Neural cell (in vitro differentiated cells): Measurements from ENCODE around the gene GMPR. TPM values are rescaled to one million over a fixed set of nuclear protein-coding genes. Genes with fewer than 3 reads are reported as not detected.

Source experiments
- H2AFZ ChIP-seq: fragments of 200-600, 300-800 bp; sonication (generic), shearing (Covaris generic); 2 replicates; pipeline ENCODE4 v1.6.0; 2014; ENCODE audit warnings: low read depth, mild to moderate bottlenecking, antibody characterized with exemption, low read length, moderate library complexity
- H3F3A ChIP-seq: fragments of 200-600 bp; shearing (Covaris generic); 2 replicates; pipeline ENCODE4 v1.6.1; 2016; ENCODE audit warnings: mild to moderate bottlenecking, moderate library complexity, mixed read lengths, antibody characterized with exemption, low read length; ENCODE audit not compliant: insufficient read depth, poor library complexity, severe bottlenecking
- H3K27ac ChIP-seq: fragments of 200-600, 300-800 bp; sonication (generic), shearing (Covaris generic); 2 replicates; pipeline ENCODE4 v1.5.1; 2014; ENCODE audit warnings: mild to moderate bottlenecking, low read length, moderate library complexity
- H3K27me3 ChIP-seq: fragments of 300-800, 200-600 bp; sonication (generic), shearing (Covaris generic); 2 replicates; pipeline ENCODE4 v1.6.0; 2014; ENCODE audit warnings: mild to moderate bottlenecking, low read depth, low read length, moderate library complexity; ENCODE audit not compliant: insufficient read depth
- H3K36me3 ChIP-seq: fragments of 300-800, 200-600 bp; sonication (generic), shearing (Covaris generic); 2 replicates; pipeline ENCODE4 v1.5.1; 2014; ENCODE audit warnings: mild to moderate bottlenecking, antibody characterized with exemption, low read length, moderate library complexity; ENCODE audit not compliant: insufficient read depth
- H3K4me2 ChIP-seq: fragments of 300-800, 200-600 bp; sonication (generic), shearing (Covaris generic); 2 replicates; pipeline ENCODE4 v1.6.0; 2014; ENCODE audit warnings: mild to moderate bottlenecking, low read length
- H3K4me3 ChIP-seq: fragments of 300-800, 200-600 bp; sonication (generic), shearing (Covaris generic); 2 replicates; pipeline ENCODE4 v1.5.1; 2014; ENCODE audit warnings: mild to moderate bottlenecking, low read length, moderate library complexity
- H3K79me2 ChIP-seq: fragments of 200-600 bp; shearing (Covaris generic); replicated peaks from 2 replicates; pipeline ENCODE4 v1.6.0; 2014; ENCODE audit warnings: mild to moderate bottlenecking, low read length, moderate library complexity; ENCODE audit not compliant: insufficient read depth
- H3K9ac ChIP-seq: fragments of 300-800, 200-600 bp; sonication (generic), shearing (Covaris generic); 2 replicates; pipeline ENCODE4 v1.6.1; 2016; ENCODE audit warnings: mild to moderate bottlenecking, low read length, mixed read lengths
- H3K9me2 ChIP-seq: fragments of 200-600 bp; shearing (Covaris generic); 2 replicates; pipeline ENCODE4 v1.6.1; 2016; ENCODE audit warnings: mild to moderate bottlenecking, low read length, mixed read lengths; ENCODE audit not compliant: insufficient read depth
- H3K9me3 ChIP-seq: fragments of 200-600, 300-800 bp; sonication (generic), shearing (Covaris generic); 2 replicates; pipeline ENCODE4 v1.6.1; 2016; ENCODE audit warnings: mild to moderate bottlenecking, mixed run types, low read length, moderate library complexity, mixed read lengths
- H4K20me1 ChIP-seq: fragments of 200-600 bp; shearing (Covaris generic); 2 replicates; pipeline ENCODE4 v1.6.1; 2016; ENCODE audit warnings: mild to moderate bottlenecking, mixed run types; ENCODE audit not compliant: insufficient read depth
- CTCF ChIP-seq: fragments of 450-650 bp; IDR thresholded peaks from 2 replicates; pipeline ENCODE4 v1.5.1; 2014; ENCODE audit warnings: antibody characterized with exemption, mild to moderate bottlenecking, moderate library complexity; ENCODE audit not compliant: poor library complexity, severe bottlenecking
- EP300 ChIP-seq: fragments of 450-650 bp; conservative IDR thresholded peaks from 2 replicates; pipeline ENCODE4 v1.6.1; 2014; ENCODE audit warnings: antibody characterized with exemption, mild to moderate bottlenecking, moderate library complexity; ENCODE audit not compliant: poor library complexity, severe bottlenecking
- EZH2 ChIP-seq: fragments of 200-600, 300-800 bp; shearing (Covaris generic), sonication (generic); IDR thresholded peaks from 2 replicates; pipeline ENCODE4 v1.6.1; 2014; ENCODE audit warnings: antibody characterized with exemption, low read length, borderline replicate concordance, mild to moderate bottlenecking; ENCODE audit not compliant: insufficient read depth, poor library complexity, severe bottlenecking
- MXI1 ChIP-seq: fragments of 450-650 bp; conservative IDR thresholded peaks from 2 replicates; pipeline ENCODE4 v1.6.1; 2014; ENCODE audit warnings: antibody characterized with exemption, mild to moderate bottlenecking; ENCODE audit not compliant: poor library complexity, severe bottlenecking
- POLR2AphosphoS5 ChIP-seq: IDR thresholded peaks from 2 replicates; pipeline ENCODE4 v1.6.1; 2012
- RAD21 ChIP-seq: fragments of 450-650 bp; conservative IDR thresholded peaks from 2 replicates; pipeline ENCODE4 v1.6.1; 2014; ENCODE audit warnings: antibody characterized with exemption, mild to moderate bottlenecking, moderate library complexity
- REST ChIP-seq: IDR thresholded peaks from 2 replicates; pipeline ENCODE4 v1.6.1; 2012; ENCODE audit warnings: borderline replicate concordance
- SMC3 ChIP-seq: fragments of 450-650 bp; conservative IDR thresholded peaks from 2 replicates; pipeline ENCODE4 v1.6.1; 2014; ENCODE audit warnings: antibody characterized with exemption, mild to moderate bottlenecking, moderate library complexity; ENCODE audit not compliant: poor library complexity
- TAF1 ChIP-seq: IDR thresholded peaks from 2 replicates; pipeline ENCODE4 v1.6.1; 2012; ENCODE audit warnings: low read depth
- polyA plus RNA-seq: library from polyadenylated mRNA; depleted of rRNA; stranded (reverse); fragments of >200 nt; gene quantifications from 2 replicates; pipeline ENCODE4 v1.2.3, GENCODE V29; 2014

The GMPR gene
- polyA plus RNA-seq, 1 donor from 2014 or later: not detected

- Histone ChIP-seq H3K36me3 (no peaks in the 10 kb centered on the region), H3K27me3 (no peaks in the 10 kb centered on the region), H3K4me3 (no peak overlapping the region), H3K9ac (no peak overlapping the region), H2AFZ (no peak overlapping the region), H3K79me2 (no peaks in the 10 kb centered on the region), H3K9me2 (no peaks in the 10 kb centered on the region), H4K20me1 (no peaks in the 10 kb centered on the region), H3K9me3 (no peaks in the 10 kb centered on the region), H3F3A (no peaks in the 10 kb centered on the region), H3K4me2 (no peak overlapping the region), H3K27ac (no peak overlapping the region)
- TF ChIP-seq MXI1 (no peak), REST (no peak), EZH2 (no peak), EP300 (no peak), POLR2AphosphoS5 (no peak), TAF1 (no peak), CTCF (no peak), RAD21 (no peak)
Measured at GRCh38 chr6:16227605-16228004, 10.8 kb upstream of the GMPR start.

- Histone ChIP-seq H3K9ac (no peak overlapping the region), H3K27me3 (no peaks in the 10 kb centered on the region), H4K20me1 (no peaks in the 10 kb centered on the region), H3K4me2 (no peak overlapping the region), H3K36me3 (no peaks in the 10 kb centered on the region), H3K9me2 (no peaks in the 10 kb centered on the region), H3F3A (no peaks in the 10 kb centered on the region), H3K79me2 (no peaks in the 10 kb centered on the region), H2AFZ (no peak overlapping the region), H3K4me3 (no peak overlapping the region), H3K9me3 (no peaks in the 10 kb centered on the region), H3K27ac (no peak overlapping the region)
- TF ChIP-seq TAF1 (no peak), REST (no peak), POLR2AphosphoS5 (no peak), EZH2 (no peak), RAD21 (no peak), MXI1 (no peak), CTCF (no peak), EP300 (no peak), SMC3 (no peak)
Measured at GRCh38 chr6:16228043-16228442, 10.3 kb upstream of the GMPR start.
